H1 (cell line): ENCODE results near the gene GSX1. TPM values are rescaled to one million over a fixed set of nuclear protein-coding genes. Genes with fewer than 3 reads are reported as not detected.

ENCODE experiments used
- CTCF ChIA-PET: fragments of 300-600 bp; sonication (Branson Sonifier 250); formaldehyde crosslinking; loops from one replicate; lab custom pipeline; 2021; ENCODE audit not compliant: partially characterized antibody; lab: Charles Lee
- POLR2A ChIA-PET: fragments of 300-600 bp; sonication (Branson Sonifier 250); formaldehyde crosslinking; loops from one replicate; lab custom pipeline; 2021; ENCODE audit warnings: inconsistent platforms; ENCODE audit not compliant: partially characterized antibody; lab: Charles Lee
- DNase-seq, 2 experiments: peaks; one replicate each; pipeline versions ENCODE4 v3.0.0 to v3.0.0-alpha.2; 2010 to 2022; ENCODE audit warnings: low spot score in 2 of 2, low read depth in 1 of 2, mixed read lengths in 1 of 2
- FAIRE-seq: peaks from 2 replicates; lab custom pipeline; 2011; peaks lifted over from hg19 to GRCh38; lab: Jason Lieb, UNC
- H2AFZ ChIP-seq: 2 replicates; pipeline ENCODE4 v1.8.1; 2012; ENCODE audit warnings: low read length, inconsistent platforms
- H2AK5ac ChIP-seq: 2 replicates; pipeline ENCODE4 v1.6.1; 2013; ENCODE audit warnings: low read depth, low read length
- H2BK120ac ChIP-seq: replicated peaks from 2 replicates; pipeline ENCODE3; 2013; ENCODE audit warnings: low read depth, low read length, inconsistent platforms
- H2BK12ac ChIP-seq: 2 replicates; pipeline ENCODE4 v1.6.1; 2013; ENCODE audit warnings: low read depth, low read length
- H2BK15ac ChIP-seq: 2 replicates; pipeline ENCODE4 v1.6.1; 2013; ENCODE audit warnings: low read length
- H2BK20ac ChIP-seq: 2 replicates; pipeline ENCODE4 v1.6.1; 2013; ENCODE audit warnings: low read length
- H2BK5ac ChIP-seq: 2 replicates; pipeline ENCODE4 v1.6.1; 2013; ENCODE audit warnings: low read depth, low read length
- H3K14ac ChIP-seq: 2 replicates; pipeline ENCODE4 v1.6.1; 2013; ENCODE audit warnings: inconsistent platforms; ENCODE audit not compliant: insufficient read length
- H3K18ac ChIP-seq: 2 replicates; pipeline ENCODE4 v1.6.1; 2013; ENCODE audit warnings: low read length; ENCODE audit errors: extremely low read depth
- H3K23ac ChIP-seq: 2 replicates; pipeline ENCODE4 v1.6.1; 2013; ENCODE audit warnings: inconsistent platforms; ENCODE audit not compliant: insufficient read length
- H3K23me2 ChIP-seq: 2 replicates; pipeline ENCODE4 v1.6.1; 2013; ENCODE audit warnings: low read depth, low read length
- H3K27ac ChIP-seq: 2 replicates; pipeline ENCODE4 v1.6.1; 2011; ENCODE audit warnings: low read depth, low read length, inconsistent platforms
- H3K27me3 ChIP-seq, 4 experiments: replicated peaks in 1 of 4; 1 replicate in 1 of 4; 2 replicates in 3 of 4; pipeline versions ENCODE4 v1.6.1 to v1.8.1; 2011 to 2013; ENCODE audit warnings: low read length in 3 of 4, mild to moderate bottlenecking in 3 of 4, inconsistent platforms in 2 of 4, mixed read lengths in 2 of 4, moderate library complexity in 1 of 4; ENCODE audit not compliant: control insufficient read depth in 3 of 4, insufficient read depth in 3 of 4; ENCODE audit errors: extremely low read depth in 1 of 4
- H3K36me3 ChIP-seq, 4 experiments: 2 replicates each; pipeline versions ENCODE4 v1.6.1 to v1.8.1; 2011 to 2013; ENCODE audit warnings: mild to moderate bottlenecking in 4 of 4, low read length in 3 of 4, moderate library complexity in 2 of 4, control low read depth in 1 of 4, inconsistent platforms in 1 of 4; ENCODE audit not compliant: insufficient read depth in 4 of 4, control insufficient read depth in 2 of 4
- H3K4ac ChIP-seq: replicated peaks from 2 replicates; pipeline ENCODE3; 2013; ENCODE audit warnings: low read length, low read depth, mixed read lengths, inconsistent platforms; ENCODE audit not compliant: insufficient read length
- H3K4me1 ChIP-seq, 4 experiments: replicated peaks in 1 of 4; 1 replicate in 1 of 4; 2 replicates in 3 of 4; pipeline versions ENCODE4 v1.6.1 to v1.8.1; 2011 to 2013; ENCODE audit warnings: low read length in 3 of 4, inconsistent platforms in 2 of 4, mixed read lengths in 1 of 4; ENCODE audit not compliant: insufficient read depth in 4 of 4, control insufficient read depth in 3 of 4
- H3K4me2 ChIP-seq, 2 experiments: 2 replicates each; pipeline versions ENCODE4 v1.6.1 to v1.8.1; 2011 to 2013; ENCODE audit warnings: low read depth in 2 of 2, low read length in 2 of 2, control low read depth in 1 of 2, inconsistent platforms in 1 of 2, mild to moderate bottlenecking in 1 of 2; ENCODE audit not compliant: insufficient read depth in 1 of 2
- H3K4me3 ChIP-seq, 4 experiments: fragments of 200-600, 300-600 bp in 1 of 4; sonication (generic), shearing (Covaris generic), sonication (Bioruptor Twin) in 1 of 4; 2 replicates each; pipeline versions ENCODE4 v1.5.1 to v1.8.1; 2011 to 2016; ENCODE audit warnings: low read length in 4 of 4, low read depth in 3 of 4, control low read depth in 2 of 4, inconsistent platforms in 2 of 4, mild to moderate bottlenecking in 2 of 4, mixed read lengths in 1 of 4, moderate library complexity in 1 of 4; ENCODE audit not compliant: insufficient read depth in 2 of 4; ENCODE audit errors: extremely low read depth in 1 of 4
- H3K56ac ChIP-seq: replicated peaks from 2 replicates; pipeline ENCODE3; 2013; ENCODE audit warnings: low read depth, mild to moderate bottlenecking, mixed read lengths, low read length, inconsistent platforms; ENCODE audit not compliant: insufficient read length
- H3K79me1 ChIP-seq: 2 replicates; pipeline ENCODE4 v1.6.1; 2013; ENCODE audit warnings: low read depth, low read length, control low read depth
- H3K79me2 ChIP-seq, 2 experiments: 2 replicates each; pipeline versions ENCODE4 v1.6.1 to v1.8.1; 2012 to 2013; ENCODE audit warnings: low read length in 2 of 2, mild to moderate bottlenecking in 2 of 2, inconsistent platforms in 1 of 2; ENCODE audit not compliant: insufficient read depth in 2 of 2, control insufficient read depth in 1 of 2
- H3K9ac ChIP-seq, 4 experiments: replicated peaks in 1 of 4; 1 replicate in 1 of 4; 2 replicates in 3 of 4; pipeline versions ENCODE4 v1.6.1 to v1.8.1; 2011 to 2013; ENCODE audit warnings: low read depth in 3 of 4, low read length in 3 of 4, control low read depth in 2 of 4, mild to moderate bottlenecking in 2 of 4, moderate library complexity in 2 of 4, inconsistent platforms in 1 of 4; ENCODE audit errors: extremely low read depth in 1 of 4
- H3K9me3 ChIP-seq, 2 experiments: 2 replicates each; pipeline versions ENCODE4 v1.6.1 to v1.8.1; 2012 to 2013; ENCODE audit warnings: mild to moderate bottlenecking in 2 of 2, moderate library complexity in 2 of 2, control low read depth in 1 of 2, inconsistent platforms in 1 of 2, low read depth in 1 of 2, low read length in 1 of 2, mixed read lengths in 1 of 2; ENCODE audit not compliant: insufficient read depth in 2 of 2
- H4K20me1 ChIP-seq, 2 experiments: replicated peaks in 1 of 2; 2 replicates each; pipeline versions ENCODE3 to v1.8.1; 2011 to 2013; ENCODE audit warnings: inconsistent platforms in 2 of 2, low read length in 2 of 2, mild to moderate bottlenecking in 1 of 2; ENCODE audit not compliant: insufficient read depth in 2 of 2, control insufficient read depth in 1 of 2
- H4K5ac ChIP-seq: 2 replicates; pipeline ENCODE4 v1.6.1; 2013; ENCODE audit warnings: low read length, low read depth, mixed read lengths, inconsistent platforms; ENCODE audit not compliant: insufficient read length
- H4K8ac ChIP-seq: 2 replicates; pipeline ENCODE4 v1.8.0; 2013; ENCODE audit warnings: mild to moderate bottlenecking, moderate library complexity, low read length, inconsistent platforms; ENCODE audit not compliant: insufficient read depth; ENCODE audit errors: extremely low read depth
- H4K91ac ChIP-seq: replicated peaks from 2 replicates; pipeline ENCODE3; 2013; ENCODE audit warnings: low read length, mixed read lengths, inconsistent platforms; ENCODE audit not compliant: insufficient read length
- BACH1 ChIP-seq: IDR thresholded peaks from 2 replicates; pipeline ENCODE4 v1.6.1; 2012; ENCODE audit warnings: low read length, improper control_type of control experiment
- BCL11A ChIP-seq, 2 experiments: IDR thresholded peaks; one replicate each; pipeline ENCODE4 v1.6.1; 2011; ENCODE audit warnings: low read depth in 2 of 2, low read length in 2 of 2, mild to moderate bottlenecking in 2 of 2
- EP300 ChIP-seq, 2 experiments: IDR thresholded peaks; 1 replicate in 1 of 2; 2 replicates in 1 of 2; pipeline ENCODE4 v1.6.1; 2011 to 2012; ENCODE audit warnings: low read depth in 2 of 2, low read length in 2 of 2, mild to moderate bottlenecking in 2 of 2, borderline replicate concordance in 1 of 2, inconsistent platforms in 1 of 2, moderate library complexity in 1 of 2
- EZH2 ChIP-seq: fragments of 200-600 bp; sonication (generic); IDR thresholded peaks from 2 replicates; pipeline ENCODE4 v1.7.1; 2012; ENCODE audit warnings: low read depth, mild to moderate bottlenecking, moderate library complexity, low read length, inconsistent platforms; ENCODE audit not compliant: severe bottlenecking
- HDAC6 ChIP-seq: IDR thresholded peaks from one replicate; pipeline ENCODE4 v1.7.1; 2012; ENCODE audit warnings: low read depth, mild to moderate bottlenecking, inconsistent platforms, low read length, moderate library complexity
- KDM4A ChIP-seq: IDR thresholded peaks from one replicate; pipeline ENCODE4 v1.7.1; 2012; ENCODE audit warnings: low read depth, mild to moderate bottlenecking, moderate library complexity, low read length, inconsistent platforms; ENCODE audit not compliant: severe bottlenecking
- PHF8 ChIP-seq: fragments of 200-600 bp; sonication (generic); conservative IDR thresholded peaks from 2 replicates; pipeline ENCODE4 v1.7.1; 2012; ENCODE audit warnings: low read depth, mild to moderate bottlenecking, inconsistent platforms, low read length, moderate library complexity
- RNF2 ChIP-seq: fragments of 200-900, 300-1000 bp; sonication (generic); IDR thresholded peaks from 2 replicates; pipeline ENCODE4 v1.7.1; 2016; ENCODE audit warnings: borderline replicate concordance, low read depth, mild to moderate bottlenecking, antibody characterized with exemption, low read length; ENCODE audit not compliant: poor library complexity, severe bottlenecking; ENCODE audit errors: missing control alignments
- WGBS, 2 experiments: shearing (Covaris generic) in 1 of 2; methylation state at CpG; one replicate each; pipeline versions ENCODE4 v1.1.6 to v1.1.7; 2013 to 2015; ENCODE audit warnings: low lambda C conversion rate in 2 of 2, mixed read lengths in 2 of 2, inconsistent platforms in 1 of 2, low coverage in 1 of 2, missing lambda C conversion rate in 1 of 2; ENCODE audit not compliant: insufficient replicate concordance in 2 of 2, insufficient coverage in 1 of 2, insufficient read length in 1 of 2; ENCODE audit errors: extremely low coverage in 1 of 2, missing lambda C conversion rate in 1 of 2; 5-methylcytosine and 5-hydroxymethylcytosine counted together
- polyA plus RNA-seq, 7 experiments: library from polyadenylated mRNA; depleted of rRNA in 3 of 7; stranded (reverse) in 5 of 7; unstranded in 2 of 7; fragments of >200 nt in 5 of 7; fragments of 200-250 nt in 2 of 7; gene quantifications; 1 replicate in 5 of 7; 2 replicates in 1 of 7; 4 replicates in 1 of 7; pipeline versions ENCODE4 v1.2.1 to v1.2.3, GENCODE V29; 2011 to 2013; ENCODE audit warnings: missing spikeins in 2 of 7, mixed read lengths in 2 of 7
- total RNA-seq: library from RNA; stranded (reverse); fragmentation: NEBNext Ultra II Directional; extraction: Animal tissue kit (Norgen Biotek cat#: 25700); gene quantifications from 2 replicates; pipeline ENCODE4 v1.2.1, GENCODE V29; 2021
- TF ChIP-seq, protein P1 (sequence below), 3 experiments: IDR thresholded peaks; 1 replicate in 2 of 3; 2 replicates in 1 of 3; pipeline versions ENCODE4 v1.5.1 to v1.6.1; 2011; ENCODE audit warnings: low read length in 3 of 3, mild to moderate bottlenecking in 3 of 3, inconsistent platforms in 2 of 3, low read depth in 1 of 3, moderate library complexity in 1 of 3; ENCODE audit not compliant: insufficient read depth in 1 of 3; ENCODE audit errors: control extremely low read depth in 1 of 3
- TF ChIP-seq, protein P2 (sequence below): IDR thresholded peaks from 2 replicates; pipeline ENCODE4 v1.6.1; 2011; ENCODE audit warnings: low read depth, mild to moderate bottlenecking, low read length; ENCODE audit not compliant: insufficient read depth

Gene GSX1
- total and polyA plus RNA-seq, 2 of the 8 experiments (the other 6 are each of a cell fraction or from before 2014, with no cell fraction given) = not detected

DNA sequence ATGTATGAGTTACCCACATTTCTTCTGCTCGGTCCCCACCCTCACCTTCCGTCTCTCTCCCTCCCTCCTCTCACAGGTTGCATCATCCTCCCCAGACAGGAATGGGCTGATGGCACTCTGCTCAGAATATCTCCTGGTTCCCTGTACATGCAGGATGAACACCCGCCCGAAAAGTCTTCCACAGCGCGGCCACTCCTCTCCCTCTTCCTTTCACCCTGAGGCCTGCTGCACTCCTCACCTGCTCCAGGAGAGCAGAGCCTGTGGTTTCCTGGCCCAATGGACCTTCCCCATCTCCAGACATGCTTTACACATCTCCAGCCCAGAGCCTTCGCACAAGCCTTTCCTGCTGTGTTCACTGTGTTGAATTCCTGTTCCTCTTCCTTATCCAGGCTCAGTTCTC, 40.9 kb downstream of the GSX1 start:
- ChIA-PET POLR2A (no interaction called here), CTCF (interaction anchor here (2.2 kb wide), 1 partner anchor 36 kb away, joined by 6 read pairs; no protein-coding TSS in a partner anchor)
- H3K27ac ChIP-seq = no peak overlapping the region
- H3K56ac ChIP-seq = no peak overlapping the region
- H3K23me2 ChIP-seq = no peaks in the 10 kb centered on the region
- no peak overlapping the region for H2BK5ac ChIP-seq
- no peaks in the 10 kb centered on the region for H3K9me3 ChIP-seq
- no peak overlapping the region for H3K4me2 ChIP-seq
- no peaks in the 10 kb centered on the region for H3K79me1 ChIP-seq
- H3K9ac ChIP-seq = no peak overlapping the region
- H4K91ac ChIP-seq = no peak overlapping the region
- H4K5ac ChIP-seq = no peak overlapping the region
- no peak overlapping the region for H3K18ac ChIP-seq
- 97% methylated on average over 7 of the region's 7 CpGs; no CpG with 5 or more reads in 1 of the 2 experiments for WGBS, 2 experiments
- no peak overlapping the region for H4K8ac ChIP-seq
- H3K4me3 ChIP-seq = no peak overlapping the region
- no peak overlapping the region for H3K14ac ChIP-seq
- FAIRE-seq = no peak
- H2BK120ac ChIP-seq = no peak overlapping the region
- H3K36me3 ChIP-seq = no peaks in the 10 kb centered on the region
- no peak overlapping the region for H2AFZ ChIP-seq
- H3K4ac ChIP-seq = no peak overlapping the region
- H2BK12ac ChIP-seq = no peak overlapping the region
- no peaks in the 10 kb centered on the region for H3K79me2 ChIP-seq
- no peaks in the 10 kb centered on the region for H3K4me1 ChIP-seq
- no peaks in the 10 kb centered on the region for H4K20me1 ChIP-seq
- no peak overlapping the region for H2BK15ac ChIP-seq
- H2BK20ac ChIP-seq = no peak overlapping the region
- DNase-seq = no peak
- peaks cover 7 to 38% (median 21%) of the 10 kb centered on the region in 4 experiments for H3K27me3 ChIP-seq
- H2AK5ac ChIP-seq = no peak overlapping the region
- no peak overlapping the region for H3K23ac ChIP-seq
- TF ChIP-seq, protein P1, sequence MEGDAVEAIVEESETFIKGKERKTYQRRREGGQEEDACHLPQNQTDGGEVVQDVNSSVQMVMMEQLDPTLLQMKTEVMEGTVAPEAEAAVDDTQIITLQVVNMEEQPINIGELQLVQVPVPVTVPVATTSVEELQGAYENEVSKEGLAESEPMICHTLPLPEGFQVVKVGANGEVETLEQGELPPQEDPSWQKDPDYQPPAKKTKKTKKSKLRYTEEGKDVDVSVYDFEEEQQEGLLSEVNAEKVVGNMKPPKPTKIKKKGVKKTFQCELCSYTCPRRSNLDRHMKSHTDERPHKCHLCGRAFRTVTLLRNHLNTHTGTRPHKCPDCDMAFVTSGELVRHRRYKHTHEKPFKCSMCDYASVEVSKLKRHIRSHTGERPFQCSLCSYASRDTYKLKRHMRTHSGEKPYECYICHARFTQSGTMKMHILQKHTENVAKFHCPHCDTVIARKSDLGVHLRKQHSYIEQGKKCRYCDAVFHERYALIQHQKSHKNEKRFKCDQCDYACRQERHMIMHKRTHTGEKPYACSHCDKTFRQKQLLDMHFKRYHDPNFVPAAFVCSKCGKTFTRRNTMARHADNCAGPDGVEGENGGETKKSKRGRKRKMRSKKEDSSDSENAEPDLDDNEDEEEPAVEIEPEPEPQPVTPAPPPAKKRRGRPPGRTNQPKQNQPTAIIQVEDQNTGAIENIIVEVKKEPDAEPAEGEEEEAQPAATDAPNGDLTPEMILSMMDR (IDR thresholded peaks at IDR 0.05; ENCODE audit: control extremely low read depth in 1 of 3, insufficient read depth in 1 of 3, low read depth in 1 of 3, low read length in 3 of 3) = no peak
- TF ChIP-seq EZH2 (no peak), PHF8 (no peak), BCL11A (IDR thresholded peaks at IDR 0.05; ENCODE audit: low read depth in 2 of 2, low read length in 2 of 2) (no peak), RNF2 (no peak), HDAC6 (no peak), BACH1 (no peak), EP300 (IDR thresholded peaks at IDR 0.05; ENCODE audit: borderline replicate concordance in 1 of 2, low read depth in 2 of 2, low read length in 2 of 2) (no peak), KDM4A (no peak)
- TF ChIP-seq, protein P2, sequence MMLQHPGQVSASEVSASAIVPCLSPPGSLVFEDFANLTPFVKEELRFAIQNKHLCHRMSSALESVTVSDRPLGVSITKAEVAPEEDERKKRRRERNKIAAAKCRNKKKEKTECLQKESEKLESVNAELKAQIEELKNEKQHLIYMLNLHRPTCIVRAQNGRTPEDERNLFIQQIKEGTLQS = no peak
